NCI-H2107 (cell line): Measurements from ENCODE around the gene VHLL.

Experiments
- DNase-seq: peaks from one replicate; lab custom pipeline; 2025; lab: John Stamatoyannopoulos, UW

VHLL gene

DNA sequence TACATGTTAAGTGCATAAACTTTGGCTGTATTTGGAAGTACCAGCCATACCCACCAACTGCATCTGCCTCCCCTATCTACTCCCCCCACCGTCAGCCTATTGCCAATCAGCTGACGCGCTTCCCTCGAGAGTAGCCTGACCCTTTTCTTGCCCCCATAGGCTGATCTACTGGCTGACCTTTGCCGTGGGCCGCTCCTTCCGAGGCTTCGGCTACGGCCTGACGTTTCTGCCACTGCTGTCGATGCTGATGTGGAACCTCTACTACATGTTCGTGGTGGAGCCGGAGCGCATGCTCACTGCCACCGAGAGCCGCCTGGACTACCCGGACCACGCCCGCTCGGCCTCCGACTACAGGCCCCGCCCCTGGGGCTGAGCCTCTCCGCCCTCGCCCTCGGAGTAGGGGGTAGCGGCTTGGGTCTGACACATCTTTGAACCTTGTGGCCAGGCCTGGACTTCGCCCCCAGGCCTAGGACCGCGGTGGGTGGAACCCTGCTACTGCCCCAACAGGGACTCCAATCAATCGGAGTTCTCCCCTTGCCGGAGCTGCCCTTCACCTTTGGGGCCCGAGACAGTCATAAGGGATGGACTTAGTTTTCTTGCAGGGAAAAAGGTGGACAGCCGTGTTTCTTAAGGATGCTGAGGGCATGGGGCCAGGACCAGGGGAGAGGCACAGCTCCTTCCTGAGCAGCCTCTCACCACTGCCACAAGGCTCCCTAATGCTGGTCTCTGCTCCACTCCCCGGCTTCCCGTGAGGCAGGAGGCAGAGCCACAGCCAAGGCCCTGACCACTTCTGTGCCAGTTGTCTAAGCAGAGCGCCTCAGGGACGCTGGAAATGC lies 7.7 kb downstream of the VHLL start:
- no peak for DNase-seq

DNA sequence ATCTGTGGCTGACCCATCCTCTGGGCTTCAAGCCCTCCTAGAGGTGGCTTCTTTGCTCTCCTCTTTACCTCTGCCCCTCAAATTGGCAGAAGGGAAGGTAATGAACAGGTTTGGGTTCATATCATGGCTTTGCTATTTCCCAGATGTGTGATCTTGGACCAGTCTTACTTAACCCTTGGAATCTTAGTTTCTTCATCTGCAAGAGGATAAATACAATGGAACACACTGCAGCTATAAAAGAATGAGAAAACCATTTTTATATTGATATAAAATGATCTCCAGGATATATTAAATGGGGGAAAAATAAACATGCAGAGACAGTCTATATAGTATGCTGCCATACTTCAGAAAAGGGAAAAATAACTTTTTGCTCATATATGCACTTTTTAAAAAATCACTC lies 9.2 kb downstream of the VHLL start:
- no peak for DNase-seq

DNA sequence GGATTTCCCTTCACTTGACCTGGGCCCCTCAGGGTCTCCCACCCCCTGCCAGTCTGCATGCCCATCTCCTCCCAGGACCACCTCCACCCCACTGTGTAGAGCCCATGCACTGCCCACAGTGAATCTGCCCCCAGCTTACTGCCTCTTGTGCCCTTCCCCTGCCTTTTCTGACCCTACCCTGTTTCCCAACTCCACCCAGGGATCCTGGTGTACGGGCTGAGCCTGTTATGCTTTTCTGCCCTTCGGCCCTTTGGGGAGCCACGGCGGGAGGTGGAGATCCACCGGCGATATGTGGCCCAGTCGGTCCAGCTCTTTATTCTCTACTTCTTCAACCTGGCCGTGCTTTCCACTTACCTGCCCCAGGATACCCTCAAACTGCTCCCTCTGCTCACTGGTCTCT lies 13.0 kb downstream of the VHLL start:
- DNase-seq: no peak

DNA sequence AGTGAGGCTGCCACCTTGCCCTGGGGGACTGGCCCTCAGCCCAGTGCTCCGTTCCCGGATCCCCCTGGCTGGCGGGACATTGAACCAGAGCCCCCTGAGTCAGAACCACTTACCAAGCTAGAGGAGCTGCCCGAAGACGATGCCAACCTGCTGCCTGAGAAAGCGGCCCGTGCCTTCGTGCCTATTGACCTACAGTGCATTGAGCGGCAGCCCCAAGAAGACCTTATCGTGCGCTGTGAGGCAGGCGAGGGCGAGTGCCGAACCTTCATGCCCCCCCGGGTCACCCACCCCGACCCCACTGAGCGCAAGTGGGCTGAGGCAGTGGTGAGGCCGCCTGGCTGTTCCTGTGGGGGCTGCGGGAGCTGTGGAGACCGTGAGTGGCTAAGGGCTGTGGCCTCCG lies 13.7 kb downstream of the VHLL start:
- no peak for DNase-seq

DNA sequence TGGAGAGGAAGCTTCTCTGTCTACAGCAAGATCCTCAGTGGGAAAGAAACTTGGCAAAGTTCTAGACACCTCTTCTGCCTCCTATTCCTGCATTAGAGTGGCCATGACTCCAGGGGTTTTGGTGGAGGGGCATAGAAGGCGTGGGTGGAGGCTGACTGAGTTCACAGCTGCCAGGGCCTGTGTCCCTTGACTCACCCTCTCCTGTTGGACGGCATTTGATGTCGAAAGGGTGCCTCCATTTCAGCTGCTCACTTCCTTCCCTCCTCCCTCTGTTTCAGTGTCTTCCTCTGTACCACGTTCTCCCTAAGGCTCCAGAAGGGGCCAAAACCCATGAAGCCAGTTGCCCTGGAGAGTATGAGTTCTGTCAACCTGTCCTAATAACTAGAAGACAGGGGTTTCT lies 14.3 kb downstream of the VHLL start:
- no peak for DNase-seq

DNA sequence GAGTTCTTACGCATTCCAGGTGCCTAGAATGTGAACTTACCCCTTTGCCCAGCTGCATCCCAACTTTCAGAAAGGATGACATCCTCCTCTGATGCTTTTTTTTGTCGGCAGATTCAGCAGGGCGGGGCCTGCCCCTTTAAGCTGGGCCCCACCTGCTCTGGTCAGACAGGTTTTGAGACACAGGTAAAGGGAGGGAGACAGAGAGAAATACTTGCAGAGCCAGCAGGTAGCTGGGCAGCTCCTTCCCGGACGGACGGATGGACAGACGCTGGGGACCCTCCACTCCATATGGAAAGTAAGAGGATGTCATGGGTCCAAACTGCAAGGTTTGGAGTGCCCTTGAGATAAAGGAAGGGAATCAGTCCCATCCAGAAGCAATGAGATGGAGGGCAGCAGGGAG lies 15.0 kb downstream of the VHLL start, which contains the start of gene TMEM79:
TSS of gene TMEM79 (plus strand) at position 214 of the 400 bp plus-strand sequence. CDS start 902 bp downstream, outside the sequence.
- no peak for DNase-seq

DNA sequence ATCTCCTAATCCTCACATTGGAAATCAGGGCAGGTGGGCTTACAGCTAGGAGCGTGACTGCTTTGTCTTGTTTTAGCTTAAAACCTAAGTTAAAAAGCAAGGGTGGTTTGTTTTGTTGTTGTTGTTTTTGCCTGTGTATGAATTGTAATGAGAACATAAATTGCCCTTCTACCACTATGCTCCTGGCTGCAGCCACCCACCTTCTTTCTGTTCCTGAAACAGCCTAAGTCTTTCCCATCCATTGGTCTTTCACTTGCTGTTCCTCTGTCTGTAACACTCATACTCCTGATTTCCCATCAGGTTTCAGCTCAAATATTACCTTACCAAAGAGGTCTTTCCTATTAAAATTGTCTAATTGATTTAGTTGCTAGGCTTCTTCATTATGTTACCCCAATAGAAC lies 15.6 kb downstream of the VHLL start:
- no peak for DNase-seq

DNA sequence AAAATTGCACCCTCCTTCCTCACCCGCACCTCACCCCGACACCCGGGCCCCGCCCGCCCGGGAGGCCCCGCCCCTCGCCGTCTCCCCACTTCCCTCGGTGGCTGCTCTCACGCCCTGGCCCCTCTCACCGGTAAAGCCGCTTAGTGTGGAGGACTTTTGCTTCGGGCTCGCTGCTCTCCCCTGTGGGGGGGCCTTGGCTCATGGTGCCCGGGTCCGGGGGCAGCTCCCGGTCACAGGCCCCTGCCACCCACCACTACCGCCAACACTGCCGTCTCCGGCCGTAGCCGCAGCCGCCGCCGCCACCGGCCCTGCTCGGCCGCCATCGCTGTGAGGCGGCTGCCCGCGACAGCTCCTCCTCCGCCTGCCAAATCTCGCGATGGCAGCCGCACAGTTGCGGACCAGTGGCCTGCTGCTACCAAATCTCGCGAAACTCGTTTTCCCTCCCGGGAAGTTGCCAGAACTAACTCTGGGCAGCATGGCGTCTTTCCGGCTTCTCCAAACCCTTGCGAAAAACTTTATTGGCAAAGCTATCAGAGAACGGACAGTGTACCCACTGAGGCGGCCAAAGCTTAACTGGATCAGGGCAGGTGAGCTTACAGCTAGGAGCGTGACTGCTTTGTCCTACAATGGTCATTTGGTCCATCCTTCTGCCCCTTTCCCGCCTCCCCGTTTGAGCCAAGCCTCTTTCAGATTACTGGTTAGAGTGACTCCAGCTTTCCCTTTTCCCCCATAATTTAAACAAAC lies 16.5 kb downstream of the VHLL start, which contains the start of gene SMG5:
TSS of gene SMG5 (minus strand) at position 347 of the 744 bp plus-strand sequence. CDS start at position 202, 145 bp downstream.
- DNase-seq: peak; percentile 97

DNA sequence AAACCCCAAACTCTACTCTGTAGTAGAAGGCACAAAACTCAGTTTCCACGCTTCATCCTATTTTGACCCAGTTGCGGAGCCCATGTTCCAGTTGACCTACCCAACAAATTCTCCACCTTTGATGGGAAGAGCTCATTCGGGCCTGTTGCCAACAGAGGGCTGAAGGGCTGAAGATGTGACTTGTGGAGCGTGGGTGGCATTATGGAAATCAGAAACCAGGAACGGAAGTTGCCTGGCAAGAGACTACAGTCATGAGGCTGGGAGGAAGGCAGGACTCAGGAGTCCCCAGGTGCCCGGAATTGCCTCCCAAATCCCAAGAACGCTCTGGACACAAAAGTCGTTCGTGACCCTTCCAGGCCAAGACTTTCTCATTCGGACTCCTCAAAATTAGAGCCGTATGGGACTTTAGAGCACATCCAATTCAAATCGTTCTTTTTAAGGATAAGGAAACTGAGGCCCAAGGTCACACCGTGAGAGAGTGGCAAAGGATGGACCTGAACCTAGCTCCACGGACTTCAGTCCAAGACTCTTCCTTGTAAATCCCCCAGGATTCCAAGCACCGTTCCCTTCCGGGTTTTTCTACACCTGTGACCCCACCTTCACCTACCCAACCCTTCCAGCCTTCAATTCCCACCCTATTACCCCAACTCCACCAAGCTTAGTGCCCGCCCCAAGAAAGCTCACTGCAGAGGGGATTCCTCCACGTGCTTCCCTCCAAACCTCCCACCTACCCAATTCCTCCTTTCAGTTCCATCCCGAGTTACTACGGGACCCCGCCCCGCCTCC lies 17.2 kb downstream of the VHLL start:
- DNase-seq: no peak

DNA sequence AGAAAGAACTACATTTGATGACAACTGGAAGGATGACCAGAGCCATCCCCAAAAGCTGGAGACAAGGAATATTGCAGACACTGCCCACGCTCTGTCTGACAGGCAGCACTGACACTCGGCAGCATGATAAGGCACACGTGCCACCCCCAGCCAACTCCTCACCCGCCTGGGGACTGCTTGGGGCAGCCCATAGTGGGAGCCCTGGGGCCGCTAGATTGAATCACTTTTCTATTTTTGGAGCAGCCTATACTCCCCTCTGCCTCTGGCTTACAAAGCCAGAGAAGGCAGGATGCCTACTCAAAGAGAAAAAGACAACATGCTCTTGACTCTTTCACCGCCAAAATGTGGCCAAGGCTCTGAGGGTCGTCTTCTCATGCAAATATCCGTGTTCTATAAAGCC lies 17.8 kb downstream of the VHLL start:
- DNase-seq: no peak

DNA sequence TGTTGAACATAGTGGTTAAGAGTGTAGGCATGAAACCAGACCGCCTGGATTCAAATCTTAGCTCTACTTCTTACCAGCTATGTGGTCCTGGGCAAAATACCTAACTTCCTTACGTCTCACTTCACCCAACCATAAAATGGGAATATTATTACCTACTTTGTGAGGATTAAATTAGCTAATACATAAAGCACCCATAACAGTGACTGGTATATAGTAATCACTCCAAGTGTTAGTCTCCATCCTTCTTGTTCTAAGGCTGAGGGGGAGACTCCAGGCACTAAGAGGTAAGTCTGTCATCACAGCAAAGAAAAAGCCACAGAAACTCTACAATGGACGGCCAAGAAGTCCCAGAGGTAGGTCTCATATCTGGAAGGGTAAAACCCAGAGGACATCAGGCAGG lies 19.3 kb downstream of the VHLL start:
- DNase-seq: no peak

DNA sequence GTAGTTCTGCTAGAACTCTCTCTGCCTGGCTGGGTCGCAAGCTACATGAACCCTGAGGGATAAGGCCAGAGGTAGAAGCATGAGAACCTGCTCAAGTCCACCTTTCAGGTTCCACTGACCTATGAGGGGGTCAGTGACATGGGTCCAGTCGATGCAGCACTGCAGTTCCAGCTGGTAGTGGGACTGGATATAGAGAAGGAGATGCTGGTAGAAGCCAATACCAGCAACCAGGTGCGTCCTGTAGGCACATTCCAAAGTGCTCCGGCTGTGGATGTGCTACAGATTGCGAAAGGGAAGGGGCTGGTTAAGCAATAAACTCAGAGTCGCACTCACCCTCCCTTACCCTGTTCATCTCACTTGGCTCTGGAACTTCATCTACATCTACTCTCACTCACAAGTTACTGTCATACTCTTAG lies 22.1 kb downstream of the VHLL start:
- DNase-seq: no peak

DNA sequence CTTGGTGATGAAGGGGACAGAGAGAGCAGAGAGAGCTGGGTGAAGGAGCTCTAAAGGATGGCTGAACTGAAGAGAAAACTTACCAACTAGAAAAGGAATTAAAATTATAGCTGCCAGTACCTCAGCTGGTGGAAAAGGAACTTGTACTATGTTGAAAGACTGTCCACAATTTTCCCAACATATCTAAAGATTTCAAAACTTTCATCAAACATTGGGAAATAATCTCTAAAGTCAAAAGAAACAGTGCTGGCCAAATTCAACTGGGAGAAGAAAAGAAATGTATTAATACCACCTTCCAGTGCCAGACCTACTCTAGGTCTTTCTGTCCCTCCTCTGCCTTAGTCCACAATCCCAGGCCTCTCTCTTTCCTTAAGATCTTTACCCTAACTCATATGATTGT lies 22.6 kb downstream of the VHLL start:
- DNase-seq: no peak

DNA sequence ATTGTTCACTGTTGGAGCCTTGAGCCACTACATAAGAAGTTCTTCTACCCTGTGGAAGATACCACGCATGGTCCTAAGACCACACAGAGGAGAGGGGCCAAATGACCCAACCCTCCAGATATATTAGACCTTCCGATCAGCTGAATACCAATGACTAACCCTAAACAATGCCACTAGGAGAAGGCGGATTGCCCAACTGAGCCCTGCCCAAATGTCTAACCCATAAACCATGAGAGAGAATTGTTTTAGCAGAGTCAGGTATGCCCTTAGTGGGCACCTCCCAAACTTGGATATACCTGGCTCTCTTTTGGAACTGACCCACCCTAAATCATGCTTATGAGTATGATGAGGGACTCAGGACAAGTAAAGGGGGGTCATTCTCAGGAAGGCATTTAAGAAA lies 28.8 kb downstream of the VHLL start:
- DNase-seq: no peak

DNA sequence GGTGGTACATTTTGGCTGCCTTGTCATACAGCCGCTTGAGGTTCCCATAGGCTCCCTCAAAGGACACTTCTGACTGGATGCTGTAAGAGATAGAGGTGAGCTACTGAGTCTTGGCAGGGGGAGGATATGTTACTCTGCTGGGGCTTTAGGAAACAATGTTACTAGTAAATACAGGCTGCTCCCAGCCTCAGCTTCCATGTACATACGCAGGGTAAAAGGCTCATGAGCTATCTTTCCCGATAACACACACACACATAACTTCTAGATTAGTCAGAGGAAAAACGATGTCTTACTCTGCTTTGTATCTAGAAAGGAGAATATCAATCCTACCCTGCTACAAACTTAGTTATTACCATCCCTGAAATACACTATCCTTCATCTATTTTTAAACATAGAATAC lies 30.8 kb downstream of the VHLL start:
- no peak for DNase-seq

DNA sequence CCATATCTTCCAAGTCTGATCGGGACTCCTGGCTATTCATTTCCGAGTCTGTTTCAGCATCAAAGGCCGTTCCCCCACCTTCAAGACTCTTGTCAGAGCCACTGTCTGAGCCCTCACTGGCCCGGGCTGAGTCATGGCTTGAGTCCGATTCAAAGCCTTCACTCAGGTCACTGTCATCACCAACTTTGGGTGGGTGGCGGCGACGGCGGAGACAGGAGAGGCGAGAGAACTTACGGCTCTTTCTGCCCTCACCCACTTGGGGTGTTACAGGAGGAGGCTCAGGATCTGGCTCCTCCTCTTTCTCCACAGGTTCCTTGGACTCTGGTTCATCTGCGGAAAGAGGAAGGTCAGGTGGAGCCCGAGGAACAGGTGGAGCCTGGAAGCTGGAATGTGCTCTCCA lies 33.1 kb downstream of the VHLL start:
- no peak for DNase-seq

DNA sequence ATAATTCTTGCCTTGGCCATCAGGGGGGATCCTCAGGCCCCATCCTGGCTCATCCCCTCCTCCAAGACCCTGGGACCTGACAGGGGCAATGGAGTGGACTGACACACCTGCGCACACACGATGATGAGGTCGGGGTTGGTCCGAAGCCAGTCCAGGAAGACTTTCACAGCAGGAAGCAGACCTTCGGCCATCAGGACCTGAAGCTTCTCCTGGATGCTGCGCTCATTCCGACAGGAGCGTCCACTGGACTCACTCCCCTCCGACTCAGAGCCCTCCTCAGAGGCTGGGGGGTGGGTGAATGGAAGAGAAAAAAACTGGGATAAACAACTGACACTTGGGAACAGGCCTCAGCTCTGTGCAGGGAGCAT lies 35.8 kb downstream of the VHLL start:
- DNase-seq: no peak

DNA sequence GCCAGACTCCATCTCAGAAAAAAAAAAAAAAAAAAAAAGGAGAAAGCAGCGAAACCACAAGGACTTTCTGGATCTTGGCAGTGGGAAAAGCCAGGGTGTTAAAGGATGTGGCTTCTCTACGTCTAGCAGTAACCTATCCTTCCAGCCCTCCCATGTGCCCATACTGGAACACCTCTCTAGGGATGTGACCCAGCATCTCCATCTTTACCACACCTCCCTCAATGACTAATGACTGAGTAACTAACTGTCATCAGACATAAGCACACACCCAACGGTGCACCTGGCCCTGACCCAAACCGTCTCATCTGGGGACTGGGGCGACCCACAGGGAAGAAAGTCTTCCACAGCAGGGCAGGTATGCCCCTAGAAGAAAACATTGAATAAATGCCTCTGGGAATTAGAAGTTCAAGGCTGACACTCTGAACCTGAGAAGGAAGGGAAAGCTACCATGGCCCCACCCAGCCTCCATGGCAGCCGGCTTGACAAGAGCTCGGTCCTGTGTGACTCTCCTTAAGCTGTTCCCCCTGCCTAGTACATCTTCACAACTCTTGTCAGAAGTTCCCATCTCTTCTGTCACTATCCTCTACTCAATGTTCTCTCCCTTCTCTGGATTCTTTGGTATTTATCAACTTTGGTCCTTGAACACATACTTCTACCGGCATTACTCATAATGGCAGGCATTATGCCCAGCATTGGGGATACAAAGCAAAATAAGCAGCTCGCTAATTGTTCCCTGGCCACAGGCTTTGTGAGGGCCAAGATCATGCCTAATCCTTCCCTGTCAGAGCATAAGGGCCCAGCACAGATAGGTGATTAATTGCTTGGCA lies 36.4 kb downstream of the VHLL start:
- DNase-seq: no peak

DNA sequence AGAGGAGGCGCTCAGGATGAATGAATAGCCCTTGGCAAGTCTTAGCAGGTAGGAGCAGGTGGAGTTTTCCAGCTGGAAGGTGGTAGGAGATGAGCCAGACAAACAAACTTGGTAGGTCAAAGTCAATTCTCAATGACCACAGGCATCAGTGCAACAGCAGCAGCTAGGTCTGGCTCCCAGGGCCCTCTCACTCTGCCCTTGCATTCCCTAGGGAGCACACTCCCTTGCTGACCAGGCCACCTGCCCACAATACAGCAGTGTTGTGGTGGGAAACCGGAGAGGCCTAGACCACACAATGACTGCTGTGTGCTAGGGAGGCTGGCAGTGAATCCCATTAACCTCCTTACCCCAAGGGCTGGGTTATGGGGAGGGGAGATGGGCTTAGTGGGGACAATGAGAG lies 38.2 kb downstream of the VHLL start:
- DNase-seq: no peak

DNA sequence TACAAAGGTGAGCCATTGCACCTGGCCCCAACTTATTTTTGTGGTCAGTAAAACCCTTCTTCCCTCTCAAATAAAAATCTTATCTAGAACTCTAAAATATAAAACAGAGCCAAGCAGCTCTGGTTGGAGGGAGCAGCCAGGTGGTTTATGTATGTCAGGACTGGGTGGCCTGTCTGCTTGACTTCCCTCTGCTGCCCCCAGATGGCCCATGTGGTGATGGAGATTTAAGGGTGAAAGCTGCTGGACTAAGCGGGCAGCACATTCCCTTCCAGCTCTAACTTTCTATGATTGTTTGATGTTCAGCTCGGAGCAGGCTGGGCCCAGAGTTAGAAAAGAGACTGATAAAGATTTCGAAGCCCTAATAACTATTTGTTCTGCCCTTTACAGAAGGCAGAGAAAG lies 39.3 kb downstream of the VHLL start:
- no peak for DNase-seq

DNA sequence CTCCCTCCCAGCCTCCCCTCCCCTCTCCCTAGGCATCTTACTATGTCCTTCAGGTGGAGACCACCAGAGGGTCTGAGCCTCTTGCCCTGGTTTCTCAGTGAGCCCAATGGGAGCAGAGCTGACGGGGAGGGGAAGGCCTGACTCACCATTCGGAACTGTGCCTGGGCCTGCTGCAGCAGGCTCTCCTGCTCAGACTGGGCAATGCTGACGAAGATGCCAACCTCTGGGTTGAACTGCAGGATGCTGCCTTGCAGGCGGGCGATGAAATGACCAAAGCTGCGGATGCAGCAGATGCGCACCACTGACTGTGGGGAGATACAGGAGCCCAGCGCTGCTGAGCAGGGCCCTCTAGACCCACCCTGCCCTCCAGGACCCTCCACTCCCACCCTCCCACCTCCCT lies 40.2 kb downstream of the VHLL start:
- no peak for DNase-seq

DNA sequence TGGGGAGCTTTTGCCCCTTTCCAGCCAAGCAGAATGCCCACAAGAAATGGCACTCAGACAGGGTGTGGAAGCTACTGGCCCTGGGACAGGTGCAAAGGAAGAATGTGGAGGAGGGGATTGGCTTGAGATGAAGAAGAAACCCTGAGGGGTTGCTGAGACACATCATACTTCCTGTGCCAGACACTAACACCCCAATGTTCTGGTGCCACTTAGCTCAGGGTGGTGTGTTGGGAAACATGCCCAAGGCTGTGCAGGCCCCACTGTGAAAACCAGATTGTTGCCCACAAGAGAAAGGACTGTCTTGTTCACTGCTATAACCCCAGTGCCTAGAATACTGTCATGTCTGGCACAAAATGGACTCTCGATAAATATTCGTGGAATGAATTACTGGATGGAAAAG lies 41.4 kb downstream of the VHLL start:
- no peak for DNase-seq
